ENCODE measurements around the gene NCSTN.

GRCh38 chr1:160361814-160362167, 18.6 kb downstream of the NCSTN start:
- TF ChIP-seq CTCF (IDR thresholded peaks at IDR 0.05) (no peak), POLR2AphosphoS5 (IDR thresholded peaks at IDR 0.05; ENCODE audit: insufficient read depth in 1 of 2, low read depth in 1 of 2) (no peak), POLR2A (IDR thresholded peaks at IDR 0.05) (no peak)
